ENCODE measurements around the gene STAC3.

- TF ChIP-seq CTCF (conservative IDR thresholded peaks at IDR 0.05; ENCODE audit: low read depth in 2 of 2), result no peak
- no peak for TF ChIP-seq POLR2AphosphoS5 (IDR thresholded peaks at IDR 0.05; ENCODE audit: low read depth)
Measured at GRCh38 chr12:57231276-57232021, 19.5 kb downstream of the STAC3 start.

Data from GM23338 (cell line).